GM18505 (cell line): ENCODE data around the gene FRMD5.

Experiments
- ATAC-seq: cut with Tn5 transposase; IDR thresholded peaks from one replicate; pipeline ENCODE4 v1.9.1; 2021; ENCODE audit not compliant: unreplicated experiment
- POLR2A ChIP-seq: IDR thresholded peaks from 4 replicates; pipeline ENCODE4 v1.6.1; 2011; ENCODE audit warnings: borderline replicate concordance; ENCODE audit not compliant: insufficient read depth, insufficient read length; ENCODE audit errors: extremely low read depth

Gene FRMD5

GRCh38 chr15:44149224-44149623 lies 45.8 kb downstream of the FRMD5 start:
- TF ChIP-seq POLR2A = no peak
- ATAC-seq = no peak

- ATAC-seq = no peak
- TF ChIP-seq POLR2A = no peak
Measured at GRCh38 chr15:44148580-44148979, 46.5 kb downstream of the FRMD5 start.

- no peak for ATAC-seq
- no peak for TF ChIP-seq POLR2A
Measured at GRCh38 chr15:44147636-44148035, 47.4 kb downstream of the FRMD5 start.

GRCh38 chr15:44145495-44145894 lies 49.6 kb downstream of the FRMD5 start:
- ATAC-seq = no peak
- TF ChIP-seq POLR2A = no peak

- no peak for TF ChIP-seq POLR2A
- no peak for ATAC-seq
Measured at GRCh38 chr15:44144992-44145391, 50.1 kb downstream of the FRMD5 start.

GRCh38 chr15:44144184-44144583 lies 50.9 kb downstream of the FRMD5 start:
- ATAC-seq = no peak
- TF ChIP-seq POLR2A = no peak

GRCh38 chr15:44137750-44138149 lies 57.3 kb downstream of the FRMD5 start:
- ATAC-seq = no peak
- TF ChIP-seq POLR2A = no peak

- TF ChIP-seq POLR2A = no peak
- ATAC-seq = no peak
Measured at GRCh38 chr15:44136991-44137477, 58.0 kb downstream of the FRMD5 start.

GRCh38 chr15:44132057-44132456 lies 63.0 kb downstream of the FRMD5 start:
- ATAC-seq = no peak

GRCh38 chr15:44130778-44131177 lies 64.3 kb downstream of the FRMD5 start:
- TF ChIP-seq POLR2A = no peak
- no peak for ATAC-seq

More at GRCh38 chr15:44132057-44132456, 63.0 kb downstream of the FRMD5 start:
- no peak for TF ChIP-seq POLR2A

GRCh38 chr15:44129911-44130310 lies 65.2 kb downstream of the FRMD5 start:
- ATAC-seq = no peak

GRCh38 chr15:44128443-44128842 lies 66.6 kb downstream of the FRMD5 start:
- ATAC-seq = no peak
- no peak for TF ChIP-seq POLR2A

More at GRCh38 chr15:44129911-44130310, 65.2 kb downstream of the FRMD5 start:
- TF ChIP-seq POLR2A = no peak

GRCh38 chr15:44125879-44126278 lies 69.2 kb downstream of the FRMD5 start:
- ATAC-seq = no peak
- no peak for TF ChIP-seq POLR2A

- ATAC-seq = no peak
- no peak for TF ChIP-seq POLR2A
Measured at GRCh38 chr15:44102675-44103254, 92.3 kb downstream of the FRMD5 start.

- no peak for TF ChIP-seq POLR2A
- ATAC-seq = no peak
Measured at GRCh38 chr15:44101944-44102343, 93.1 kb downstream of the FRMD5 start.

- no peak for ATAC-seq
- no peak for TF ChIP-seq POLR2A
Measured at GRCh38 chr15:44101286-44101685, 93.8 kb downstream of the FRMD5 start.

- no peak for TF ChIP-seq POLR2A
- ATAC-seq = no peak
Measured at GRCh38 chr15:44099671-44100070, 95.4 kb downstream of the FRMD5 start.
